D341Med (cell line): ENCODE measurements around the gene TSPAN18.

Source experiments
- DNase-seq: peaks from one replicate; pipeline ENCODE4 v3.0.0; 2012; ENCODE audit warnings: low spot score

TSPAN18 gene, protein sequence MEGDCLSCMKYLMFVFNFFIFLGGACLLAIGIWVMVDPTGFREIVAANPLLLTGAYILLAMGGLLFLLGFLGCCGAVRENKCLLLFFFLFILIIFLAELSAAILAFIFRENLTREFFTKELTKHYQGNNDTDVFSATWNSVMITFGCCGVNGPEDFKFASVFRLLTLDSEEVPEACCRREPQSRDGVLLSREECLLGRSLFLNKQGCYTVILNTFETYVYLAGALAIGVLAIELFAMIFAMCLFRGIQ

GRCh38 chr11:44726283-44727113, at the start of gene TSPAN18:
TSPAN18 (plus strand) TSS chr11:44726962; CDS start chr11:44906417, 179,455 bp downstream.
- peak; percentile 81 for DNase-seq

DNA sequence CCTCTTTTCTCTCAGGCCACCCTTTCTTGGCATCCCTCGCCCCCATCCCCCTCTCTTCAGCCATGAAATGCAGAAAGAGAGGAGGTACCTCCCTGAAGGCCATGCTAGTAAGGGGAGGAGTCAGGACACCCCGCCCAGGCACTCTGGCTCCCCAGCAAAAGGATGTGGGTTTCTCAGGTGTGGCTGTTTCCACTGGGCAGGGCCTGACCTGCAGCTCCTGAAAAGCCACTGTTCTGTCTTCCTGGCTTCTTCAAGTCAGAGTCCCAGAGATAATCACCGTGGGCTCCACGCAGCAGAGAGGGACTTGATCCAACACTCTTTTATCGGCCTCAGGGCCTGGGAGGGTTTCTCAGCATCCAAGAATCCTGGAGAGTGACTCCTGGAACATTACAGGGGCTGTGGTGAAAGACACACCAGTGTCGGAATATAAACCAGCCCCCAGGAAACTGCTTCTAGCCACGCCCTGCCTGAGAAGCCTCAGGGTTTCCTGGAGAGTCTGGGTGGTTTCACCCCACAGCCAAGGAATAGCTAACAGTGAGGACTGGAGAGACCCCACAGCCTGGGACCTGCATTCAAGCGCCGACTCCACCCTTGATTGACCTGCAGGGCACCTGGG, 45.7 kb upstream of the TSPAN18 start:
- no peak for DNase-seq

DNA sequence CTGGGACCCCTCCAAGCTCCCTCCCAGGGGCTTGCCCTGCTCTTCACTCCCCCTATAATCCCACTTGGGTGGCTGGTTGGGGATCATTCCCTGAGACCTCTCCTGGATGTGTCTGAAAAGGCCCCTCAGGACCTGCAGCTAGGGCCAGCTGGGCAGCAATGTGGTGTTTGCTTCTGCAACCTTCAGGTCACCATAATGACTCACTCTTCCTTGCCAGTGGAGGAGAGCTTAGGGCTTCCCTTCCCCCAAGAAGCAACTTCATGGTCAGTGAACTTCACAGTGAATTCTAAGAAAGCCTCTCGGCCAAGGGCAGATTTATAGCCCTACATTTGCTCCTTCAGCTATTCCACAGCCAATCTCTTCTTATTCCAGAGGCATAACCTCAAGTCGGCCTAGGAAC, 45.1 kb upstream of the TSPAN18 start:
- DNase-seq = no peak

DNA sequence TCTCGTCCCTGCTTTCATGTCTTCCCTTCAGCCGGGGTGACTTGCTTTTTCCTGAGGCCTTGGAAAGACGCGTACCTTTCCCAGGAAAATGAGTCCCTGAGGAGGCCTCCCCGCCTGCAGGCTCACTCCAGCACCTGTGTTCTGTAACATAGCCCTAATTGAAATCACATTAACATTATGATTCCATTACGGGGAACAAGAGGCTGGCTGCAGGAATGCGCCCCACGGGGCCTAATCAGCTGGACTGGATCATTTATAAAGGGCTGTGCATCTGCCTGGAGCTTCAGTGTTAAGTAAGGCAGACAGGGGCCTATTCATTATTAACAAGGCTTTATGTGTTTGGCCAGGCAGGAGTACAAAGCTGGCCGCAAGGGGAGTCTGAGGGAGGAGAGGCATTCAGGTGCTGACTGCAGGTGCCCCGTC, 41.9 kb upstream of the TSPAN18 start:
- DNase-seq = no peak

DNA sequence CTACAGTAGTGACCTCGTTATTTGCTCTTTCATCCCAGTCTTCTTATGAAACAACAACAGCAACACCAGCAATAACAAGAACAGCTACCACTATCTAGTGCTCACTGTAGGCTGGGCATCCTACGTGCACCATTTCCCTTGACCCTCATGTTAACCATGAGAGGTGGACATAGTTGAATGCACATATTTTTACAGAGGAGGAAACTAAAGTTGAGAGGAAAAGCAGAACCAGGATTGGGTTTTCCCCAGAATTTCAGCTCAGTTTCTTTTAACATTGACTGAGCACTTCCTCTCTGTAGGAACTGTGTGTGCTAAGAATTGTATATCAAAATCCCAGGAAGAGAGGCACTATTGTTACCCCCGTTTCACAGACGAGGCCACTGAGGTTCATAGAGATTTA, 39.4 kb upstream of the TSPAN18 start:
- no peak for DNase-seq

- no peak for DNase-seq
Observed at GRCh38 chr11:44689265-44689664, 37.5 kb upstream of the TSPAN18 start.

DNA sequence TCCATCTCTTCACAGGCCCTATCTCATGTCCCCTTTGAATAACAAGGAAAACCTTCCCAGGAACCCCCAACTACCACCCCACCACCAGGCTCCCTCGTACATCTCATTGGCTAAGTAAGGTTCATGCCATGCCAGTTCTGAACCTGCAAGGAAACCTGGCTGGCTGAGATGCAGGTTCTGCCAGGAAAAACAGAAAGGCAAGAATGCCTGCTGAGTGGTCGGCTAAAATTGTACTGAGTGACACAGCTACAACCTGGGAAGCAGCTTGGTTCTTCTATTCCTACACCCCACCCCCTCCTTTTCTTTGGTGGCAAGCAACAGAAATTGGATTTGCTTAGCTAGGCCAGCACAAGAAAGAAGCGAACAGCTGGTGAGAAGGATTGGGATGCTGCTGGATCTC, 36.1 kb upstream of the TSPAN18 start:
- DNase-seq = no peak

DNA sequence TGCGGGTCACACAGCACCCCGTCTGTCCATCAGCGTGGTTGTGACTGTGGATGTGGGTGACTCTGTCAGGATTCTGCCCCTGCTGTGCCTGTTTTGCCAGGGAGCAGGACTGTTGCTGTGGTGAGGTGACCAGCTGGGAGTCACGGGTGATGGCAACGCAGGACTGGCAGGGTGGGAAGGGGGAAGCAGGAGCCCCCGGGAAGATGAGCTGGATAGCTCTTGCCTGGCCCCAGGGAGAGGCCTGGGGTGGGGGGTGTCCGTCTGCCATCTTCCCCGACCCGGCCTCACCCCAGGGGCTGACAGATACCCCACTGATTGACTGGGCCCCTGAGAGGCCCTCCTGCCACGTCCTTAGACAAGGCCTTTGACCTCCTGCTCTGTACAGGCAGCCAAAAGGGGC, 34.3 kb upstream of the TSPAN18 start:
- no peak for DNase-seq

GRCh38 chr11:44693654-44694119, 33.1 kb upstream of the TSPAN18 start:
- DNase-seq = no peak

- no peak for DNase-seq
Observed at GRCh38 chr11:44694443-44694842, 32.3 kb upstream of the TSPAN18 start.

DNA sequence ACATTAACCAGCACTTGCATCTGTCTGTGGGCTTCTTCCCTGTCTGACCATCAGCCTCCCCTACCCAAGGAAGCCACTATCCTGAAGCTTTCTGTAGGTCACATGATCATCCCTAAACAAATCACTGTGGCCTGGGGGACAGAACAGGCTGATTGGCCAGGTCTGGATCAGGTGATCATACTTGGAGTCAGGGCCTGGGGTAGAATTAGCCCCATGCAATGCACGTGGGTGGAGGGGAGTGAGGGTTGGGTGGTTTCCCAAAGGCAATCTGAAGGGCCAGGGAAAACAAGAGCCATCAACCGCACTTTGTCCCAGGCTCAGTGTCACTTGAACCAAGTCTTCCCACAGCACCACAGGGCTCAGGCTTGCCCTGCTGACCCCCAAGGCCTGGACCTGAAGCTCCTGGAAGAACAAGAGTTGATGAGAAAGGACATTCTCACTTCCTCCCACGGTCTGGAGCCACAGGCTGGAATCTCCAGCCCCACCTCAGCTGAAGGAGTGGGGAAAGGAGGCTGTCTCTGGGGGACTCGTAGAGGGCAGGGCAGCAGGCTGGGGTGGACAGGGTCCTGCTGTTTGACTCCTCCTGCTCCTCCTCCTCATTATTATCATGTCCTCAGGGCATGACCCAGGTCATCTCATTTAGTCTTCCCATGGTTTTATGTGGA, 31.5 kb upstream of the TSPAN18 start:
- no peak for DNase-seq

DNA sequence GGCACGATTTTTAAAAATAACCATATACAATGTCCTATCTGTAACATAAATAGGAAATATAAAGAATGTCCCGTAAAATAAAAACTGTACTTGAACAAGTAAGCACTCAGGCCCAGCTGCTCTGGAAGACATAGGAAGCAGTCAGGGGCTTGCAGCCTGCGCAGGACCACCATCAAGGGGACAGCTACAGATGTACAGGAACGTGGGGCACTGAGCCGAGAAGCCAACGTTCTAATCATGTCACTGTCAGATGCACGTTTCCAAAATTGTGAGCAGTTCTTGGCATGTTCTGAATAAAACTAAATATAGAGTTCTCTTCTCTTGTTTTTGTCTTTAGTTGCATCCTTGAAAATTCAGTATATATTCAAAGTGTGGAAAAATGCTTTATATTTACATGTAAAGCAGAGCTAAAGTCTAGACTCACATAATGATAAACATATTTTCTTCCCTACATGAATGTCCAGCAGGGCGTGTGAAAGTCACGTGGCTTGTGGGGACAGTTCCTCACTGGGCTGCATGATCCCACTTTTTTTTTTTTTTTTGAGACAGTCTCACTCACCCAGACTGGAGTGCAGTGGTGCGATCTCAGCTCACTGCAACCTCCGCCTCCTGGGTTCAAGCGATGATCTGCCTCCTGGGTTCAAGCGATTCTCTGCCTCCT, 28.4 kb upstream of the TSPAN18 start:
- DNase-seq = no peak

GRCh38 chr11:44699497-44700408, 27.0 kb upstream of the TSPAN18 start:
- DNase-seq = no peak

DNA sequence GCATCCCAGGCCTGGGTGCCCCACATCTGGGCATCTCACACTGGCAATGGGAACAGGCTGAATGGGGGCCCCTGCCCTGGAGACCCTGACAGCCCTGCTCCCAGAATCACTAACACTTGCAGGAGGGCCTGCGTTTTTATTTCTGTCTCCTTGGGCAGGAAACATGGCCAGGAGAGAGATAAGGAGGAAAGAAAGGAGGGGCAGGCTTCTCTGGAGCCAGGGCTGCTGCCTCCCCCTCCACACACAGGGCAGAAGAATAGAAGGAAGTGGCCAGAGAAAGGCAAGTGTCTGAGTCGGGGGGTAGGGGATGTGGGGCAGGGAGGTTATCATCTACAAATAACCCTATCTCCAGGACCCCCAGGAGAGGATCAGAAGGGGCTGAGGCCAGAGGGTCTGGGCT, 25.5 kb upstream of the TSPAN18 start:
- no peak for DNase-seq

GRCh38 chr11:44702889-44703288, 23.9 kb upstream of the TSPAN18 start:
- no peak for DNase-seq

GRCh38 chr11:44707094-44707493, 19.7 kb upstream of the TSPAN18 start:
- no peak for DNase-seq

- no peak for DNase-seq
Observed at GRCh38 chr11:44708009-44708408, 18.8 kb upstream of the TSPAN18 start.

- no peak for DNase-seq
Observed at GRCh38 chr11:44708523-44709280, 18.1 kb upstream of the TSPAN18 start.

- no peak for DNase-seq
Observed at GRCh38 chr11:44709281-44709562, 17.5 kb upstream of the TSPAN18 start.

- no peak for DNase-seq
Observed at GRCh38 chr11:44709966-44710365, 16.8 kb upstream of the TSPAN18 start.
